ENCODE data around the gene ST3GAL2.
A peak's percentile ranks its signal among the peaks of the same experiment; 100 is the strongest.
"Not testable (repeated sequence)": the region's sequence is repeated elsewhere in the genome, so short reads cannot be mapped to it uniquely, and the experiment has no call there.

ST3GAL2 gene

GRCh38 chr16:70372921-70373728 lies 65.8 kb downstream of the ST3GAL2 start:
- DNase-seq (ENCODE audit: low read depth) = no peak
- H3K4me3 ChIP-seq (replicated peaks; ENCODE audit: low read depth, low read length) = no peak overlapping the region
- TF ChIP-seq CTCF (IDR thresholded peaks at IDR 0.05; ENCODE audit: low read length, missing control alignments) = no peak

GRCh38 chr16:70370924-70371323 lies 68.0 kb downstream of the ST3GAL2 start:
- no peak for TF ChIP-seq CTCF (IDR thresholded peaks at IDR 0.05; ENCODE audit: low read length, missing control alignments)
- no peak overlapping the region for H3K4me3 ChIP-seq (replicated peaks; ENCODE audit: low read depth, low read length)
- DNase-seq (ENCODE audit: low read depth) = no peak

GRCh38 chr16:70370145-70370544 lies 68.8 kb downstream of the ST3GAL2 start:
- peak; percentile 46 for DNase-seq (ENCODE audit: low read depth)
- peak; percentile 62 for TF ChIP-seq CTCF (IDR thresholded peaks at IDR 0.05; ENCODE audit: low read length, missing control alignments)
- not testable (repeated sequence) for H3K4me3 ChIP-seq (replicated peaks; ENCODE audit: low read depth, low read length)

- TF ChIP-seq CTCF (IDR thresholded peaks at IDR 0.05; ENCODE audit: low read length, missing control alignments) = no peak
- DNase-seq (ENCODE audit: low read depth) = no peak
- no peak overlapping the region for H3K4me3 ChIP-seq (replicated peaks; ENCODE audit: low read depth, low read length)
These were observed 74.5 kb downstream of the ST3GAL2 start for GRCh38 chr16:70364399-70364798.

GRCh38 chr16:70359552-70359951 lies 79.3 kb downstream of the ST3GAL2 start:
- DNase-seq (ENCODE audit: low read depth) = no peak
- TF ChIP-seq CTCF (IDR thresholded peaks at IDR 0.05; ENCODE audit: low read length, missing control alignments) = no peak
- H3K4me3 ChIP-seq (replicated peaks; ENCODE audit: low read depth, low read length) = no peak overlapping the region

GRCh38 chr16:70349783-70350182 lies 89.1 kb downstream of the ST3GAL2 start:
- H3K4me3 ChIP-seq (replicated peaks; ENCODE audit: low read depth, low read length) = no peak overlapping the region
- no peak for TF ChIP-seq CTCF (IDR thresholded peaks at IDR 0.05; ENCODE audit: low read length, missing control alignments)

GRCh38 chr16:70348991-70349390 lies 89.9 kb downstream of the ST3GAL2 start:
- DNase-seq (ENCODE audit: low read depth) = peak; percentile 65

More at GRCh38 chr16:70349783-70350182, 89.1 kb downstream of the ST3GAL2 start:
- DNase-seq (ENCODE audit: low read depth) = no peak

More at GRCh38 chr16:70348991-70349390, 89.9 kb downstream of the ST3GAL2 start:
- no peak overlapping the region for H3K4me3 ChIP-seq (replicated peaks; ENCODE audit: low read depth, low read length)
- no peak for TF ChIP-seq CTCF (IDR thresholded peaks at IDR 0.05; ENCODE audit: low read length, missing control alignments)

Data from fibroblast of pulmonary artery (primary cell).